ENCODE data around the gene SCG3. TPM values are rescaled to one million over a fixed set of nuclear protein-coding genes. Genes with fewer than 3 reads are reported as not detected.

SCG3 gene
- 0.05 to 0.06 TPM in 2 of 5 replicates, not detected in the others for total RNA-seq (2022; extraction: Qiagen RNA extraction; ENCODE audit: low read depth)

GRCh38 chr15:51681303-51681963 lies at the start of gene SCG3:
Gene SCG3, plus strand, starts transcription at chr15:51681503. Its CDS starts 253 bp downstream, at chr15:51681756.

GRCh38 chr15:51737522-51738305 lies 56.4 kb downstream of the SCG3 start, which contains the start of gene LYSMD2:
Gene LYSMD2, minus strand, starts transcription at chr15:51737655. Its CDS starts 33 bp downstream, at chr15:51737622.

GRCh38 chr15:51750792-51751696 lies 69.7 kb downstream of the SCG3 start, which contains the start of gene TMOD2:
Gene TMOD2, plus strand, starts transcription at chr15:51751597. Its CDS starts 14,845 bp downstream, at chr15:51766442.

Other genes starting within 250 kb of the SCG3 start
- 9.7 to 22.3 TPM (median 19.3 TPM) in 5 replicates for gene DMXL2, start 58.7 kb upstream of the SCG3 start, total RNA-seq (2022; extraction: Qiagen RNA extraction; ENCODE audit: low read depth)
- 20.4 to 26.4 TPM (median 25.9 TPM) in 5 replicates for gene LYSMD2, start 56.2 kb downstream of the SCG3 start, total RNA-seq (2022; extraction: Qiagen RNA extraction; ENCODE audit: low read depth)
- 1.1 to 2.1 TPM (median 1.5 TPM) in 5 replicates for gene TMOD2, start 70.1 kb downstream of the SCG3 start, total RNA-seq (2022; extraction: Qiagen RNA extraction; ENCODE audit: low read depth)
- gene TMOD3, start 148.2 kb downstream of the SCG3 start, total RNA-seq (2022; extraction: Qiagen RNA extraction; ENCODE audit: low read depth), result 38.7 to 66.3 TPM (median 53.3 TPM) in 5 replicates

Measured in A549 treated with RU486 at 1 μM for 4 hours (cell line).